Transverse colon (tissue), 4 donors: Measurements from ENCODE around the gene ERF. TPM values are rescaled to one million over a fixed set of nuclear protein-coding genes. Genes with fewer than 3 reads are reported as not detected.

Experiments
- DNase-seq: peaks from one replicate; pipeline ENCODE4 v3.0.0-alpha.2; 2019
- H3K27ac ChIP-seq, 4 donors: fragments of 200-600 bp; sonication (generic); 2 replicates each; pipeline ENCODE4 v1.5.1; 2016 to 2018; ENCODE audit warnings: inconsistent platforms in 4 of 4
- H3K27me3 ChIP-seq: fragments of 200-600 bp; sonication (generic); 2 replicates; pipeline ENCODE4 v1.5.1; 2017; ENCODE audit warnings: inconsistent platforms
- H3K36me3 ChIP-seq, 4 donors: fragments of 200-600 bp; sonication (generic); 2 replicates each; pipeline ENCODE4 v1.5.1; 2017 to 2019; ENCODE audit warnings: inconsistent platforms in 4 of 4
- H3K4me1 ChIP-seq, 4 donors: fragments of 200-600 bp; sonication (generic); 2 replicates each; pipeline ENCODE4 v1.5.1; 2017 to 2020; ENCODE audit warnings: inconsistent platforms in 4 of 4
- H3K4me3 ChIP-seq, 4 donors: fragments of 200-600 bp; sonication (generic); 1 replicate in 1 of 4; 2 replicates in 3 of 4; pipeline versions ENCODE4 v1.5.1 to v1.6.1; 2017 to 2019; ENCODE audit warnings: inconsistent platforms in 4 of 4
- H3K9me3 ChIP-seq, 2 donors: fragments of 200-600 bp; sonication (generic); 2 replicates each; pipeline ENCODE4 v1.5.1; 2017 to 2019; ENCODE audit warnings: inconsistent platforms in 2 of 2
- EP300 ChIP-seq: sonication (generic); formaldehyde crosslinking; IDR thresholded peaks from one replicate; pipeline ENCODE4 v1.6.1; 2017; ENCODE audit warnings: antibody characterized with exemption, low read depth
- POLR2A ChIP-seq: fragments of 450-650 bp; IDR thresholded peaks from one replicate; pipeline ENCODE4 v1.6.1; 2016; ENCODE audit warnings: antibody characterized with exemption, mild to moderate bottlenecking, moderate library complexity
- POLR2AphosphoS5 ChIP-seq, 3 donors: sonication (generic); formaldehyde crosslinking; IDR thresholded peaks; one replicate each; pipeline ENCODE4 v1.6.1; 2016; ENCODE audit warnings: antibody characterized with exemption in 3 of 3
- WGBS, 2 donors: methylation state at CpG; one replicate each; pipeline ENCODE4 v1.1.5; 2018; ENCODE audit warnings: low coverage in 1 of 2; 5-methylcytosine and 5-hydroxymethylcytosine counted together
- in situ Hi-C, 4 donors: fragments of 200-750 bp; cut with MboI; loops; one replicate each; pipeline versions ENCODE4 v1.15.0 to v1.15.1; 2017; ENCODE audit warnings: low sequenced_read_pairs in 3 of 4, low pct_ligation_motif_present in 1 of 4, low pct_unique_long_range_greater_than_20kb in 1 of 4
- intact Hi-C: fragments of 100-400 bp; cut with DNase I; formaldehyde crosslinking; loops from one replicate; pipeline ENCODE4 v1.15.1; 2023; ENCODE audit warnings: low total_unique reads
- total RNA-seq, 4 donors: library from RNA; depleted of rRNA; stranded (reverse); fragments of >200 nt; gene quantifications; one replicate each; pipeline ENCODE4 v1.1.0, GENCODE V29; 2016
- TF ChIP-seq, protein P1 (sequence below), 5 experiments: fragments of 200-600 bp in 3 of 5; fragments of 450-650 bp in 2 of 5; sonication (generic) in 3 of 5; IDR thresholded peaks; 1 replicate in 2 of 5; 2 replicates in 3 of 5; pipeline ENCODE4 v1.5.1; 2016 to 2017; ENCODE audit warnings: antibody characterized with exemption in 5 of 5, inconsistent platforms in 3 of 5, mild to moderate bottlenecking in 2 of 5, moderate library complexity in 1 of 5

ERF gene
- total RNA-seq, 4 donors from 2014 or later: 20.9 to 67.3 (median 30.5) TPM

DNA sequence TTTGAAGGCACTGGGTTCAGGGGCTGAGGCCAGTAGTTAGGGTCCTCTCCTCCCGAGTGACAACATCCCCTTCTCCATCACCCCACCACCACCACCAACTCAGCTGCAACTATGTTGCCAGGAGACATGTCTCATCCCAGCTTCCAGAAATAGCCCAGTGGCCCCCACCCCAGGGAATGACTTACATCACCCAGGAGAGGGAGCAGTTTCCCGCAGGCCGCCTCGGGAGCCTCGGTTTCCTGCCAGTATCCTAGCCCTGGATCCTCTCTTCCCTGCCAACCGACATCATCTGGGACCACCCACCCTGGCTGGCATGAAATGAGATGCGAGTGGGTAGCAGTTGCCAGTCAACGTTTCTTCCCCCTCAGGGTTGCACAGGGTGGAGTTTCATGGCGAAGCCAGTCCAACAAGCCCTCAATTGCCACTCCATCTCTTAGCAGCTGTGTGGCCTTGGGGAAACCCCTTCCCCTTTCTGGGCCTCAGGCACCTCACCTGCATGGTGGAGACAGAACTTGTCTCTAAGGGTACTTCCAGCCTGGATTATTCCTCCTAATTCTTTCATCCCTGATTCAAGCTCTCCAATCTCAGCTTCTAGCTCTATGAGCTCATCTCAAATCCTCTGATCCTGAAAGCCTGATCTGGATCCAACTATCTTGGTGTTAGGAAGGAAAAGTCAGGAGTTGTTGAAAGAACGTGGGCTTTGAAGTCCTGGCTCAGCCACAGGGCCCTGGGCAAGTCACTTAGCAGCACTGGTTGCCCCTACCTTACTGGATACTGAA lies 8.6 kb downstream of the ERF start:
- no peak overlapping the region for H3K4me3 ChIP-seq
- peak overlapping the region; percentile 34 to 96 (median 86) for H3K27ac ChIP-seq
- intact Hi-C loops: loop anchor here (2.0 kb wide), 1 partner anchor 32 kb away; no protein-coding TSS in a partner anchor
- H3K36me3 ChIP-seq: peaks cover 0 to 11% (median 3%) of the 10 kb centered on the region in 4 donors
- no peaks in the 10 kb centered on the region for H3K27me3 ChIP-seq
- DNase-seq: peak; percentile 74
- 25% methylated on average over 10 of the region's 10 CpGs; no CpG with 5 or more reads in 1 of the 2 donors for WGBS, 2 donors
- TF ChIP-seq, protein P1, sequence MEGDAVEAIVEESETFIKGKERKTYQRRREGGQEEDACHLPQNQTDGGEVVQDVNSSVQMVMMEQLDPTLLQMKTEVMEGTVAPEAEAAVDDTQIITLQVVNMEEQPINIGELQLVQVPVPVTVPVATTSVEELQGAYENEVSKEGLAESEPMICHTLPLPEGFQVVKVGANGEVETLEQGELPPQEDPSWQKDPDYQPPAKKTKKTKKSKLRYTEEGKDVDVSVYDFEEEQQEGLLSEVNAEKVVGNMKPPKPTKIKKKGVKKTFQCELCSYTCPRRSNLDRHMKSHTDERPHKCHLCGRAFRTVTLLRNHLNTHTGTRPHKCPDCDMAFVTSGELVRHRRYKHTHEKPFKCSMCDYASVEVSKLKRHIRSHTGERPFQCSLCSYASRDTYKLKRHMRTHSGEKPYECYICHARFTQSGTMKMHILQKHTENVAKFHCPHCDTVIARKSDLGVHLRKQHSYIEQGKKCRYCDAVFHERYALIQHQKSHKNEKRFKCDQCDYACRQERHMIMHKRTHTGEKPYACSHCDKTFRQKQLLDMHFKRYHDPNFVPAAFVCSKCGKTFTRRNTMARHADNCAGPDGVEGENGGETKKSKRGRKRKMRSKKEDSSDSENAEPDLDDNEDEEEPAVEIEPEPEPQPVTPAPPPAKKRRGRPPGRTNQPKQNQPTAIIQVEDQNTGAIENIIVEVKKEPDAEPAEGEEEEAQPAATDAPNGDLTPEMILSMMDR (IDR thresholded peaks at IDR 0.05): peak; percentile 57 to 63 (median 62)
- TF ChIP-seq POLR2A (no peak), POLR2AphosphoS5 (IDR thresholded peaks at IDR 0.05) (peak; percentile 25 to 72 (median 56)), EP300 (no peak)
- H3K9me3 ChIP-seq: no peaks in the 10 kb centered on the region
- in situ Hi-C loops: no loop called here
- peaks cover 17 to 45% (median 39%) of the 10 kb centered on the region in 4 donors for H3K4me1 ChIP-seq

GRCh38 chr19:42245231-42245630 lies 9.7 kb downstream of the ERF start:
- TF ChIP-seq POLR2AphosphoS5 (IDR thresholded peaks at IDR 0.05) (no peak), POLR2A (no peak), EP300 (no peak)
- TF ChIP-seq, protein P1 (IDR thresholded peaks at IDR 0.05): no peak
- Histone ChIP-seq H3K4me1 (peaks cover 17 to 45% (median 38%) of the 10 kb centered on the region in 4 donors), H3K4me3 (no peak overlapping the region), H3K9me3 (no peaks in the 10 kb centered on the region), H3K36me3 (peaks cover 0 to 11% (median 3%) of the 10 kb centered on the region in 4 donors), H3K27ac (peak overlapping the region; percentile 82 to 96 (median 90)), H3K27me3 (no peaks in the 10 kb centered on the region)
- in situ Hi-C loops: no loop called here
- intact Hi-C loops: no loop called here
- DNase-seq: no peak
- 70% methylated on average over 10 of the region's 10 CpGs; no CpG with 5 or more reads in 1 of the 2 donors for WGBS, 2 donors

DNA sequence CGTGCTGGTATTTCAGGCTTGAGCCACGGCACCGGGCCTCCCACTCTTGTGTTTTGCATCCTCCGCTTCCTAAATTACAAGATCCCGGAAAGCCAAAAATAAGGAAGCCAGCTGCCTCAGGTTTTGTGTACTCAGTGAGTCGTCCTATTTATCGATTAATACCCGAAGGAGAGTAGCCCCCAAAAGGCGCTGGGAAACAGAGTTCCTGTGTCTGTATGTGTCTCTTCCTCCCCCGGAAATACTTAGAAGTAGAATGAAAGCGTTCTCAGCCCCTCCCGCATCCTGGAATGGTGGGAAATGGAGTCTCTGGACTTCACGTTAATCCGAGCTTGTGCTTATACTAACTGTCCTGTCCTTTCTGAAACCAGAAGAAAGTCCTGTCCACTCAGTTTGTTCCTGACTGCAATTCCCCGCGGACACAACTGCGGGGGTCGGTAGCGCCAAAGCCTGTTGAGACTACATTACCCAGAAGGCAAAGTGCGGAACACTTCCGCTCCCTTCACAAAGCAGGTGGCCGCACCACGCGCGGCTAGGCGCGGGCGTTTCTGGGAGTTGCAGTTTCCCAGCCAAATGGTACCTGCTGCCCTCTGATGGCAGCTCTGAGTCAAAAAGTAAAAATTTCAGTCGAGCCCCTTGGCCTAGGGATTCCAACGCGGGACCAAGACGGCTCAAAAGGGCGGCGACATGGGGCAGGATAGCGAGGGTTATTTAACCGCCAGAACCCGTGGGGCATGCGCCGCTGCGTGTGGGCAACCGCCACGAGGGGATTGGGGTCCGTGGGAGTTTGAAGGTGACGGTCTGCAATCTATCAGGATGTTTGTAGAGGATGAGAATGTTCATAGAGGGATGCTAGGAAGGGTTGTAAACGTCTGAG lies 10.3 kb downstream of the ERF start:
- in situ Hi-C loops: no loop called here
- Histone ChIP-seq H3K36me3 (peaks cover 0 to 10% (median 3%) of the 10 kb centered on the region in 4 donors), H3K4me3 (peak overlapping the region; percentile 15 to 94 (median 85)), H3K4me1 (peaks cover 12 to 46% (median 36%) of the 10 kb centered on the region in 4 donors), H3K9me3 (no peaks in the 10 kb centered on the region), H3K27me3 (no peaks in the 10 kb centered on the region), H3K27ac (peak overlapping the region; percentile 82 to 96 (median 90))
- WGBS, 2 donors: 0 to 1% methylated on average over 3 to 45 of the region's 45 CpGs
- TF ChIP-seq POLR2AphosphoS5 (IDR thresholded peaks at IDR 0.05): peak; percentile 82 to 85 (median 84)
- TF ChIP-seq, protein P1 (IDR thresholded peaks at IDR 0.05): peak; percentile 44 to 76 (median 58)
- TF ChIP-seq EP300: no peak
- TF ChIP-seq POLR2A: peak; percentile 85
- intact Hi-C loops: no loop called here
- DNase-seq: peak; percentile 94
